H9 (cell line): ENCODE results near the gene CDH13. TPM values are rescaled to one million over a fixed set of nuclear protein-coding genes. Genes with fewer than 3 reads are reported as not detected.

Source experiments
- DNase-seq: peaks from one replicate; pipeline ENCODE4 v3.0.0-alpha.2; 2017
- H2AFZ ChIP-seq: one replicate; pipeline ENCODE4 v1.6.1; 2013; ENCODE audit warnings: mild to moderate bottlenecking, low read length, control low read depth, moderate library complexity
- H2AK5ac ChIP-seq: 2 replicates; pipeline ENCODE4 v1.6.1; 2013; ENCODE audit warnings: low read length, control low read depth, mixed read lengths; ENCODE audit not compliant: insufficient read length
- H2BK120ac ChIP-seq: one replicate; pipeline ENCODE4 v1.6.1; 2013; ENCODE audit warnings: low read depth, mild to moderate bottlenecking, low read length, control low read depth, inconsistent platforms; ENCODE audit not compliant: poor library complexity, severe bottlenecking
- H2BK12ac ChIP-seq: 2 replicates; pipeline ENCODE4 v1.6.1; 2013; ENCODE audit warnings: low read length, control low read depth, mixed read lengths, low read depth; ENCODE audit not compliant: insufficient read length
- H2BK15ac ChIP-seq: 2 replicates; pipeline ENCODE4 v1.6.1; 2013; ENCODE audit warnings: low read depth, low read length, control low read depth
- H2BK20ac ChIP-seq: one replicate; pipeline ENCODE4 v1.6.1; 2013; ENCODE audit warnings: low read depth, mild to moderate bottlenecking, low read length, control low read depth, inconsistent platforms; ENCODE audit not compliant: poor library complexity, severe bottlenecking
- H2BK5ac ChIP-seq: 2 replicates; pipeline ENCODE4 v1.6.1; 2013; ENCODE audit warnings: low read length, control low read depth, mixed read lengths; ENCODE audit not compliant: insufficient read length
- H3K14ac ChIP-seq: 2 replicates; pipeline ENCODE4 v1.6.1; 2013; ENCODE audit warnings: low read length, control low read depth; ENCODE audit not compliant: insufficient read depth
- H3K18ac ChIP-seq: 2 replicates; pipeline ENCODE4 v1.6.1; 2013; ENCODE audit warnings: low read depth, mild to moderate bottlenecking, mixed read lengths, low read length, control low read depth; ENCODE audit not compliant: insufficient read length
- H3K23ac ChIP-seq: 2 replicates; pipeline ENCODE4 v1.6.1; 2013; ENCODE audit warnings: low read length, control low read depth, mixed read lengths, low read depth; ENCODE audit not compliant: insufficient read length
- H3K23me2 ChIP-seq: 2 replicates; pipeline ENCODE4 v1.6.1; 2013; ENCODE audit warnings: low read depth, mild to moderate bottlenecking, mixed read lengths, low read length, control low read depth; ENCODE audit not compliant: insufficient read length, poor library complexity, severe bottlenecking
- H3K27ac ChIP-seq: 2 replicates; pipeline ENCODE4 v1.5.1; 2013; ENCODE audit warnings: low read length, control low read depth, mixed read lengths, low read depth; ENCODE audit not compliant: insufficient read length
- H3K27me3 ChIP-seq: 2 replicates; pipeline ENCODE4 v1.6.1; 2013; ENCODE audit warnings: low read length, control low read depth, inconsistent platforms; ENCODE audit not compliant: insufficient read depth
- H3K4ac ChIP-seq: 2 replicates; pipeline ENCODE4 v1.6.1; 2013; ENCODE audit warnings: low read depth, mild to moderate bottlenecking, control low read depth, inconsistent platforms, low read length, moderate library complexity
- H3K4me1 ChIP-seq: 2 replicates; pipeline ENCODE4 v1.6.1; 2013; ENCODE audit warnings: low read length, control low read depth, inconsistent platforms; ENCODE audit not compliant: insufficient read depth
- H3K4me2 ChIP-seq: 2 replicates; pipeline ENCODE4 v1.6.1; 2013; ENCODE audit warnings: low read length, control low read depth, mixed read lengths; ENCODE audit not compliant: insufficient read length, insufficient read depth
- H3K56ac ChIP-seq: 2 replicates; pipeline ENCODE4 v1.6.1; 2013; ENCODE audit warnings: low read depth, mild to moderate bottlenecking, mixed read lengths, low read length, control low read depth; ENCODE audit not compliant: insufficient read length
- H3K79me1 ChIP-seq: 2 replicates; pipeline ENCODE4 v1.6.1; 2013; ENCODE audit warnings: low read depth, mild to moderate bottlenecking, moderate library complexity, low read length, control low read depth, inconsistent platforms; ENCODE audit not compliant: insufficient read depth, poor library complexity, severe bottlenecking
- H3K79me2 ChIP-seq: 2 replicates; pipeline ENCODE4 v1.6.1; 2013; ENCODE audit warnings: low read length, control low read depth, inconsistent platforms; ENCODE audit not compliant: insufficient read depth
- H3K9ac ChIP-seq: 2 replicates; pipeline ENCODE4 v1.6.1; 2013; ENCODE audit warnings: low read length, control low read depth, mixed read lengths; ENCODE audit not compliant: insufficient read length; ENCODE audit errors: extremely low read depth
- H3K9me3 ChIP-seq: one replicate; pipeline ENCODE4 v1.6.1; 2013; ENCODE audit warnings: low read depth, low read length, inconsistent platforms; ENCODE audit not compliant: control insufficient read depth
- H3T11ph ChIP-seq: one replicate; pipeline ENCODE4 v1.6.1; 2013; ENCODE audit warnings: mild to moderate bottlenecking, low read length, control low read depth, inconsistent platforms
- H4K20me1 ChIP-seq: one replicate; pipeline ENCODE4 v1.6.1; 2013; ENCODE audit not compliant: control insufficient read depth, insufficient read length, insufficient read depth
- H4K5ac ChIP-seq: 2 replicates; pipeline ENCODE4 v1.6.1; 2013; ENCODE audit warnings: low read depth, mild to moderate bottlenecking, mixed read lengths, low read length, control low read depth; ENCODE audit not compliant: insufficient read length
- H4K8ac ChIP-seq: replicated peaks from 2 replicates; pipeline ENCODE4 v1.6.1; 2013; ENCODE audit warnings: low read length, control low read depth, mixed read lengths, low read depth; ENCODE audit not compliant: insufficient read length
- H4K91ac ChIP-seq: 2 replicates; pipeline ENCODE4 v1.6.1; 2013; ENCODE audit warnings: low read depth, mild to moderate bottlenecking, moderate library complexity, mixed read lengths, low read length, control low read depth; ENCODE audit not compliant: insufficient read length
- H3K27ac Mint-ChIP-seq, 3 experiments: 2 replicates in 2 of 3; 3 replicates in 1 of 3; pipeline ENCODE4 v1.8.0; 2020 to 2021; ENCODE audit warnings: mixed read lengths in 3 of 3, mild to moderate bottlenecking in 1 of 3, moderate library complexity in 1 of 3
- H3K27me3 Mint-ChIP-seq: 2 replicates; pipeline ENCODE4 v1.8.0; 2021; ENCODE audit warnings: low read depth, mild to moderate bottlenecking, moderate library complexity, mixed read lengths
- H3K36me3 Mint-ChIP-seq, 3 experiments: 2 replicates in 2 of 3; 3 replicates in 1 of 3; pipeline ENCODE4 v1.8.0; 2020 to 2021; ENCODE audit warnings: low read depth in 3 of 3, mixed read lengths in 3 of 3; ENCODE audit not compliant: insufficient read depth in 1 of 3
- H3K4me1 Mint-ChIP-seq, 2 experiments: 2 replicates each; pipeline ENCODE4 v1.8.0; 2020; ENCODE audit warnings: mixed read lengths in 2 of 2
- H3K4me3 Mint-ChIP-seq, 2 experiments: 2 replicates in 1 of 2; 3 replicates in 1 of 2; pipeline ENCODE4 v1.8.0; 2020 to 2021; ENCODE audit warnings: mild to moderate bottlenecking in 2 of 2, mixed read lengths in 2 of 2, moderate library complexity in 1 of 2
- H3K9me3 Mint-ChIP-seq, 2 experiments: 2 replicates in 1 of 2; 3 replicates in 1 of 2; pipeline ENCODE4 v1.8.0; 2020; ENCODE audit warnings: mild to moderate bottlenecking in 2 of 2, mixed read lengths in 2 of 2, moderate library complexity in 1 of 2
- WGBS: extraction: QIAGEN DNeasy Blood & Tissue Kit; methylation state at CpG from one replicate; pipeline ENCODE4 v1.1.7; 2013; ENCODE audit warnings: missing lambda C conversion rate, low lambda C conversion rate, mixed read lengths; ENCODE audit not compliant: insufficient read length; ENCODE audit errors: extremely low coverage; 5-methylcytosine and 5-hydroxymethylcytosine counted together
- total RNA-seq: library from RNA; stranded (reverse); gene quantifications from 2 replicates; pipeline ENCODE4 v1.2.1, GENCODE V29; 2021
- TF ChIP-seq, protein P1 (sequence below): fragments of 200-600 bp; sonication (generic); conservative IDR thresholded peaks from 3 replicates; pipeline ENCODE4 v1.8.0; 2021; ENCODE audit warnings: antibody characterized with exemption, mild to moderate bottlenecking

CDH13 gene
- total RNA-seq, 1 experiment from 2014 or later: 1.5 TPM

DNA sequence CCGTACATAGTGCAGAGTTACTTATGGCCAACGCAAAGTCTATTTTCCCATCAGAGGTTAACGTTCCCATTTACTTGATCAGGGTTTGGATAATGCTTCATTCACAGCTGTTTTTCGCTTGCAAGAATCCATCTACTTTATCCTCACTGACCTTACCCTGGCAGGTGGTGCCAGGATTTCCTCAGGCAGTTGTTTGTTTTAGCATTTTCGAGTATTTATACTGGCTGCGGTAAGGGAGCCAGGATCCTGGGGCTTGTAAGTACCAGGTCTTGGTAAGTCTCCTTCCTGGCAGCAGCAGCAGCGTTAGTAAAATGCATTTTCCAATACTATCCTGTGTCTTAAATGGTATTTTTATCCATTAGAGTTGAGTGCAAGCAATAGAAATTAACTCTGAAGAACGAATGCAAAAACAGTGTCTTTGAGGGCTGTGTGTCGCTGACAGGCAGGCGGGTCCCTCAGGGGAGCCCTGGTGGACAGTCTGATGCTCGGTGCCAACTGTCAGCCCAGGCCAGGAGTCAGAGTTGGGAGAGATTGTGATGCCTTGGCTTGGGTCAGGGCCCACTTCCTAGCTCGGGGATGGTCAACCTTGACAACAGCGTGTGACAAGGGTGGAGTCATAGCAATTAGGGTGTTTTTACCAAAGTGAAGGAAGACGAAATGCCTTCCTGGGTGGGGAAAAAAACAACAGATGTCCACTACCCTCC, 1088.6 kb downstream of the CDH13 start:
- H2AFZ ChIP-seq: no peak overlapping the region
- TF ChIP-seq, protein P1, sequence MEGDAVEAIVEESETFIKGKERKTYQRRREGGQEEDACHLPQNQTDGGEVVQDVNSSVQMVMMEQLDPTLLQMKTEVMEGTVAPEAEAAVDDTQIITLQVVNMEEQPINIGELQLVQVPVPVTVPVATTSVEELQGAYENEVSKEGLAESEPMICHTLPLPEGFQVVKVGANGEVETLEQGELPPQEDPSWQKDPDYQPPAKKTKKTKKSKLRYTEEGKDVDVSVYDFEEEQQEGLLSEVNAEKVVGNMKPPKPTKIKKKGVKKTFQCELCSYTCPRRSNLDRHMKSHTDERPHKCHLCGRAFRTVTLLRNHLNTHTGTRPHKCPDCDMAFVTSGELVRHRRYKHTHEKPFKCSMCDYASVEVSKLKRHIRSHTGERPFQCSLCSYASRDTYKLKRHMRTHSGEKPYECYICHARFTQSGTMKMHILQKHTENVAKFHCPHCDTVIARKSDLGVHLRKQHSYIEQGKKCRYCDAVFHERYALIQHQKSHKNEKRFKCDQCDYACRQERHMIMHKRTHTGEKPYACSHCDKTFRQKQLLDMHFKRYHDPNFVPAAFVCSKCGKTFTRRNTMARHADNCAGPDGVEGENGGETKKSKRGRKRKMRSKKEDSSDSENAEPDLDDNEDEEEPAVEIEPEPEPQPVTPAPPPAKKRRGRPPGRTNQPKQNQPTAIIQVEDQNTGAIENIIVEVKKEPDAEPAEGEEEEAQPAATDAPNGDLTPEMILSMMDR: no peak
- no peak overlapping the region for H3K4ac ChIP-seq
- H3K23ac ChIP-seq: no peak overlapping the region
- H2BK20ac ChIP-seq: no peak overlapping the region
- Mint-ChIP-seq H3K27me3 (peaks cover 3% of the 10 kb centered on the region; the same call in 1 of the 2 replicates), H3K36me3 (no peaks in the 10 kb centered on the region), H3K9me3 (no peaks in the 10 kb centered on the region; a peak in 1 of 5 replicates), H3K4me3 (no peak overlapping the region), H3K4me1 (peaks cover 26 to 27% of the 10 kb centered on the region in 2 experiments), H3K27ac (no peak overlapping the region)
- no peak overlapping the region for H3K18ac ChIP-seq
- H3K4me2 ChIP-seq: no peak overlapping the region
- no peak overlapping the region for H3T11ph ChIP-seq
- no peaks in the 10 kb centered on the region for H3K4me1 ChIP-seq
- H4K8ac ChIP-seq: no peak overlapping the region
- no peak overlapping the region for H4K91ac ChIP-seq
- H3K79me2 ChIP-seq: no peaks in the 10 kb centered on the region
- H3K14ac ChIP-seq: no peak overlapping the region
- no peak overlapping the region for H3K9ac ChIP-seq
- no peak overlapping the region for H2AK5ac ChIP-seq
- no peaks in the 10 kb centered on the region for H3K23me2 ChIP-seq
- H3K56ac ChIP-seq: no peak overlapping the region
- no peak overlapping the region for H2BK120ac ChIP-seq
- no peak overlapping the region for H4K5ac ChIP-seq
- no peak overlapping the region for H3K27ac ChIP-seq
- no peaks in the 10 kb centered on the region for H3K27me3 ChIP-seq
- no peaks in the 10 kb centered on the region for H3K79me1 ChIP-seq
- no peak overlapping the region for H2BK12ac ChIP-seq
- H4K20me1 ChIP-seq: no peaks in the 10 kb centered on the region
- H3K9me3 ChIP-seq: no peaks in the 10 kb centered on the region
- H2BK5ac ChIP-seq: no peak overlapping the region
- no peak overlapping the region for H2BK15ac ChIP-seq
- no peak for DNase-seq
- WGBS: no CpG with 5 or more reads among the region's 14 CpGs
